NCI-H187 treated with DMSO at 0.1 percent for 48 hours (cell line): Measurements from ENCODE around the gene PLXNA2.

ENCODE experiments used
- DNase-seq: peaks from one replicate; lab custom pipeline; 2025; lab: John Stamatoyannopoulos, UW

PLXNA2 gene

DNA sequence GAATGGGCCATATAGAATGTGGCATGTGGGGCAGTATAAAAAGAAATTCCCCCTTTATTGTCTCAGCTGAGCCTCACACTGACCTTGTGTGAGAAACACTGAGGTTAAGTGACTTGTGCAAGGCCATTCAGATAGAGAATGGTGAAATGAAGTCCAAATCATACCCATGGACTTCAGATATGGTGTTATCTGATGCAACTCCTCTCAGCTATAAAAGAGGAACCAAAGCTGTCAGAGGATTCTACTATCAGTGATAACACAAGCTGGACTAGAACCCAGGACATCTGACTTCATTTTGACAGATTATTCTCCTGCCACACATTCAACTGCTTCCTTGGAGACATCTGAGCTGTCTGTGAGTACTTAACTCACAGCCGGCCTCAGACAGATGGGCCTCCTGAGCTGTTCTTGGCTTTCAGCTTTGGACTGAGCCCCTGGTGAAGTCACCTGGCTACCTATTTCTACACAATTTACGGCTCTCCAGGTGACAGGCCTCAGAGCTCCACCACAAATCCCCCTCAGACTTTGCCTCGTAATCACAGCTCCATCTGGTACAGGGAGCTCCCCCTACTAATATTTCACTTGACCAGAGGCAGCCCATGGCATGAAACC, 104.6 kb downstream of the PLXNA2 start:
- no peak for DNase-seq

DNA sequence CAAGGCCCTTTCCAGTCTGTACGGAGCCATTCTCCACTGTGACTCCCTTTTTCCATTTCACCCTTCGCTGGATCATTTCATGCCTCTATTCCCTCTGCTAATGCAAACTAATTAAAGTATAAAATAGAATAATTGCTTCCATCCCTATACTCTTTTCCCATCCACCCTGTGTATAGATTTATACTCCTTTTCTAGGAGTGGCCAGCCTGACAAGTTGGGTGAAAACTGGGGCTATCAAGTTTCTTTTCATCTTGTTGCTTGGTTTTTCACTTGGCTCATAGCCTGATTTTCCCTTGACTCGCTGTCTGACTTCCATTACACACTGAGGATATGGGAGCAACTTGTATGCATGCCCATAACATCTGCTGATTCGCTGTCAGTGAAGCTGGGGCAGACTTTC, 107.0 kb downstream of the PLXNA2 start:
- no peak for DNase-seq

DNA sequence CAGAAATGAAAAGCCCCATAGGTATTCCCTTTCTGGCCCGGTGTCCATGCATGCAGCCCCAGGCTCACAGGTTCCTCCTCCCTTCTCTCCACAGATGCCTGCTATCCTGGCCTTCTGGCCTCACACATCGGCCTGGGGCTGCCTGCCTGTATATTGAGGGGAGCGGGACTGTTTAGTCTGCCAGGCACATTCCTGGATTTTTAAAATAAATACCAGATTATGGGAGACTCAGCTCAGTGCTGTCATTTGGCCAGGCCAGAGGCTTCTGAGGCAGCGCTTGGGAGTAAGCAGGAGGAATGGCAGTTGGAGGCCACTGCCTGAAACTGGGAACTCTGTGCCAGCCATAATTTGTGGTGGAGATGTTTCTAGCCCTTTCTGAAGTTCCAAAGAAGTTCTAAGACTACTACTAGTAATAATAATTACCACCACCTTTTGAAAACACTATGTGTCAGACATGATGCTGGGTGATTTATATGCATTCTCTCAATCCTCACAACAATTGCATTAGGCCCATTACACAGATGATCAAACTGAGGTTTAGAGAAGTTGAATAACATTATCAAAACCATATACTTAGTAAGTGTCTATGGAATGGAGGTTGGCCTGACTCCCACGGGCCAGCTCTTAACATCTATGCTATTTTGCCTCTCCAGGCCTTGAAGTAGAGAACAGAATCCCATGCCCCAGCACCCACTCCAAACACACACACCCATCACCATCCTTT, 107.6 kb downstream of the PLXNA2 start:
- DNase-seq: no peak

DNA sequence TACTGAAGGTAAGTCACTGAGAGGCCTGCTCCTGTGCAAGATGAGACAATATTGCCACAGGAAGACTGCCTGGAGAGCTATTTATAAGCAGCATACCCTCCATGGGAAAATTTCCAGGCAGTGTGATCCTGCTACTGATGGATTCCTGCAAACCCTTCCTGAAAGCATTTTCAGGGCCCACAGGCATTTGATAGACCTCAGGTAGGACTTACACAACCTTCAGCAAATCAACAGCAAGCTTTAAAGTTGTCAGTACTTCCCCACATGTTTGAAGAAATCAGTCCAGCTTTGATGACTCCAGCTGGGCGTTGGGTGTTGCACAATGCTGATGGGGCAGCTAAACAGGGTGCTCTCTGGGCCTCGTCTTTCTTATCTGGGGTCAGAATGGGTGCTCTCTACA, 108.8 kb downstream of the PLXNA2 start:
- no peak for DNase-seq

DNA sequence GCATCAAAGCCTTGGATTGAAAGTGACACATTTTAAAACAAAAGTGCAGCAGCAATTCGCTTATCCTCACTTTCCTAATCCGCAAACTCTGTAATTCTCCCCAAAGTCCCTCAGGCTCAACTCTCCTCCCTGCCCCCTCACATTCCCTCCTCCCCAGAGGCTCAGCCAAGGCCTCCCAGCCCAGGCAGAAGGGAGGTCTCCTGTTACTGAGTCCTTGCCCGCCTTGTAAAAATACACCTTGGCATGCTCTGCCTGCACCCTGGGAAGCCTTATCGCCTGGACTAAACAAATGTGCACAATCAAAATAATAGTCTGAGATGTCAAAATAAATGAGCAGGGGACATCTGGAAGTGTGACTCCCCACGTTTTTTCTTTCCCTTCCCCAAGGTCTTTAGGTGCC, 109.7 kb downstream of the PLXNA2 start:
- no peak for DNase-seq

DNA sequence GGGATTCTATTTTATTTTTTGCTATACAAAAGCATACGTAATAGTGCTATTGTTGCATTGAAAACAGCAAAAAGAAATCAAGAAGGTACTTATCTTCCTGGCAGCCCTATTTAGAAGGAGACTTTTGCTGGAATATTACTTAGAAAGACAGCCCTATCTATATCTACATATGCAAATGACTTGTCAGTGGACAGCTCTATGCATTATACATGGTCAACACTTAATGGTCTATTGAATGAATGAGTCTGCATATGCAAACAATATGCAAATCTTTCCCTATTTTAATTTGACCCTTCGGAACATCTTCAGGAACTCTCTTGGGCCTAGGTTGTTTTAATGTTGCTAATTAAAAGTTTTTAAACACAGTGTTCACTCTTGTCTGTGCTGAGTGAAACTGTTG, 110.8 kb downstream of the PLXNA2 start:
- DNase-seq: no peak

DNA sequence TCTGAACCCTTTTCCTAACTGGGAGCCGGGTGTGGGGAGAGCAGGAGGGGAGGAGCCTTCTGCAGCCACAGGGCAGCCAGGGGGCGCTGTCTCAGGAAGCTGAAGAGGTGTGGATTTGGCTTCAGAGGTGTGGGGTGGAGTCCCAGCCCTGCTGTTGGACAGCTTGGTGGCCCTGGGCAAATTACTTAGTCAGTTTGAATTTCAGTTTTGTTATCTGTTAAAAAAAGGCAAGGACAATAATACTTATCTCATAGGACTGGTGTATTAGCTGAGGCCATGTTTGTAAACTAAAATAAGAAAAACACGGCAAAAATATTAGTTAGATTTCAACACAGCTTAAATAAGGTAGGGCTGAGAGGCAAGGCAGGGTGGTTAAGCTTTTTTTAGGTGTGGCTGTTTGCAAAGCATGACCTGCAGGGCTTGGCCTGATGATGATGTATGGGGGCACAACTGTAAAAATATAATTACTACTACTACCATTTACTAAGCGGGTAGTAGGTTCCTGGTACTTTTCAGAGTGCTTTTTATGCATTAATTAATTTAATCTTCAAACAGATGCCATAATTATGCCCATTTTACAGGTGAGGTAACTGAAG, 111.8 kb downstream of the PLXNA2 start:
- no peak for DNase-seq

DNA sequence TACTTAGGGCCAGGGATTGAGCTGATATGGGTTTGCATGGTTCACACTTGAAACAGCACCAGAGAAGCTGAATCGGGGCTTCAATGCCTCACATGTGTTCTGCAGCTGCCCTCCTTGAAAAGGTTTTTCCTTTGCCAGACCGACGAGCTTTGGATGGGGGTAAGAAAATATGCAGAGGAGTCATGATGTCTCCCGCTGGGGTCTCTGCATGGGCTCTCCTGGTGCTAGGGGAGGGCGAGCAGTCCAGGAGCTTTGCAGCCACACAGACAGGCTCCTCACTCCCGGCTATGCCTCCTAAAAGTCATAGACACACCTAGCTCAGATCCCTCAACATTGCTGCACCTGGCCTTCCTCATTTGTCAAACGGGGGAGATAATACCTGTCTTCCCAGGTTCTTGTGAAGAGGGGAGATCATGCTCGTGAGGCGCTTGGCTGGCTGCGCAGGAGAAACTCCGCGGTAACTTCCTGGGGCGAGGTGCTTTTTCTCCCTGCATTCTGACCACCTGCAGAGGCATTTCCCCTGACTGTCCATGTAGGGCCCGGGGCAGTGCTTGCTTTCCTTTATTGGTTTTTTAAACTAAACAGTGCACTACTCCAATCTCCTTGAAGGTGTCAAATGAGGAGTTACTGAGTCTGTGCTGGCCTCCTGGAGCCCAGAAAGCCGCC, 112.4 kb downstream of the PLXNA2 start:
- no peak for DNase-seq

DNA sequence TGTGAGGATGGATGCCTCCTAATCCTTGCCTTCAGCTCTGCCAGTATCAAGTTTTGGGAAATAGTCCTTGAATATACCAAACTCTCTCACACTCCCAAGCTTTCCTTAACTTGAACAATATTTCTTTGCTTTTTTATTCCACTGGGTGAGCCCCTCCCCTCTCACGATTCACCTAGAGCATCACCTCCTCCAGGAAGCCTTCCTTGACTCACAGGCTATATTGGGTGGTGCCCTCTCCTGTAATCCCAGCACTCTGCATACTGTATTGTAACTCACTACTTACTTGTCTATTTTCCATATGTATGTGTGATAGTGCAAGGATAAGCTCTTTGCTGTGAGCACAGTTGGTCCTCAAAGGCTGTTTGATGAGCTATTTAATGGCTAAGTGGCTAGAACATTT, 114.7 kb downstream of the PLXNA2 start:
- DNase-seq: no peak

DNA sequence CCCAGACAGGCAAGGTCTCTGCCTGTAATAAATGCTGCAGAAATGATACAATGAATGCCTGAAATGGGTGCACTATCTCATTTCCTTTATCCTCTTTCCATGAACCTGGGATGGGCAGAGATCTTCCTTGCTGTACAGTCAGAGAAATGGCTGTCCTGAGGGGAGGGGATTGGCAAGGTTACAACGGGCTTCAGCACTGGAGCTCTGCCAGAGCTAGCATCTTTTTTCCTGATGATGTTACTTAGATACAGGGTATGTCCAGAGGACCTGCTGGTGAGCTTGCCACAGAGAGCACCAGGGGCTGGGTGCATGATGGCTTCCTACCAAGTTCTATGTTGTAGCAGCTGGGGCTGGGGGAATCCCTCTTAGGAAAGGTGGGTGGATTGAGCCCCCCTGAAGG, 115.1 kb downstream of the PLXNA2 start:
- no peak for DNase-seq

DNA sequence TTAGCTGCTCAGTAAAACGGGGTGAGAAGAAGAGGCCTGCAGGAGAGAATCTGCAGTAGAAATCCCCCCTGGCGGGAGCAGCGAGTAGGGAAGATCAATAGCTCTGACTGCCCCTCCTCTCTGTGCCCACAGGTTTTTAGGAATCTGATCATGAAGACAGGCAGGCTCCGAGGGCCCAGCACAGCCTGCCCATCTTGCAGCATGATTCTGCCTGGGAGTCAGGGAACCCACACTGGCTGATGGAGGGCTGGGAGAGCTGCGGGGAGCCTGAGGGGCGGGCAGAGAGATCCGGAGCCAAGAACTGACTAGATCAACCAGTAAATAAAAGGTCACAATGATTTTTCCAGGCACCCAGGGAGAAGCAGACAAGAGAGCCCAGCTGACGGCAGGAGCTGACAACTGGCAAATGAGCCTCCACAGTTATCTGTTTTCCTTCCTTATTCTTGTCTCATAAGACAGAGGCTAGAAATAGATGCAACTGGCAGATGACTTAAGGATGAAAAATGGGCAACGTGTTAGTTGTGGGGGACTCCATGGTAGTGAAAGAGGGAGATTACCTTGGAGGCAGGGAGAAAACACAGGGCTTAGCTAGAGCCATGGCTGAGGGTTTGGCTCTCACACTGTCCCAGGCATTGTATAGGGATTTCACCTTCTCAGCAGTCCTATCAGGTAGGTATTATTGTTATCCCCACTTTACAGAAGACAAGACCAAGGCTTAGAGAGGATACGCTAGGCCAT, 116.2 kb downstream of the PLXNA2 start:
- DNase-seq: no peak

DNA sequence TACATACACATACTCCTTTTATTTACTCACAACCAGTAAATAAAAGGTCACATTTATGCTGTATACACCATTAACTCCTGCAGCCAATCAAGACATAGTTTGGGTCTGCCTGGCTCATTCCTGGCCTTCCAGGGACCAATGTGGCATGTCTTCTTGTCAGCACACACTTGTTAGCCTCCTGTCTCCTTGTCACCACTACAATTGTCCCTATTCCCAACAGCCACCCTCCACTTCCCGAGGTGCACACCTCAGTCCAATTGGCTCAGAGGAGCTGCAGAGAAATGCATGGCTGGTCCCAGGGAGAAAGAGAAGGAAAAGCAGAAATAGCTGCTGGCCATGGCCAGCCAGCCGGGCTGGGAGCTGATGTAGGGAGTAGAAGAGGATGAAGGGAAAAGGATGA, 116.9 kb downstream of the PLXNA2 start:
- no peak for DNase-seq

DNA sequence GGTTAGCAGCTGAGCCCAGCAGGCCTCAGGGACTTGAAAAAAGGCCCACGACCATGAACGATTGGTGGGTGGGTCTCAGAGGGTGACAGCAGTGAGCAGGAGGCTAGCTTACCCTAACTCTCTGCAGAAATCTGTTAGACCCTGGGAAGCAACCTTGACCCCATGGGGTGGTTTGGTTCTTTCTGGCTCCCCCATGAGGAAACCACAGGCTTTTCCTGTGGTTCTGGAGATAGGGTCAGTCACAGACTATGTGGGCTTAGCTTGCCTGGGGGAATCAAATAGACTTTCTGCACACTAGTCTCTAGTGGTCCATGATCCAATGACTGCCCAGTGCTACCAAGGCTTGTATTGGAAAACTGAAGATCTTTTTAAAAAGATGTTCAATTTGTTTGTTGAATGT, 118.1 kb downstream of the PLXNA2 start:
- DNase-seq: no peak

DNA sequence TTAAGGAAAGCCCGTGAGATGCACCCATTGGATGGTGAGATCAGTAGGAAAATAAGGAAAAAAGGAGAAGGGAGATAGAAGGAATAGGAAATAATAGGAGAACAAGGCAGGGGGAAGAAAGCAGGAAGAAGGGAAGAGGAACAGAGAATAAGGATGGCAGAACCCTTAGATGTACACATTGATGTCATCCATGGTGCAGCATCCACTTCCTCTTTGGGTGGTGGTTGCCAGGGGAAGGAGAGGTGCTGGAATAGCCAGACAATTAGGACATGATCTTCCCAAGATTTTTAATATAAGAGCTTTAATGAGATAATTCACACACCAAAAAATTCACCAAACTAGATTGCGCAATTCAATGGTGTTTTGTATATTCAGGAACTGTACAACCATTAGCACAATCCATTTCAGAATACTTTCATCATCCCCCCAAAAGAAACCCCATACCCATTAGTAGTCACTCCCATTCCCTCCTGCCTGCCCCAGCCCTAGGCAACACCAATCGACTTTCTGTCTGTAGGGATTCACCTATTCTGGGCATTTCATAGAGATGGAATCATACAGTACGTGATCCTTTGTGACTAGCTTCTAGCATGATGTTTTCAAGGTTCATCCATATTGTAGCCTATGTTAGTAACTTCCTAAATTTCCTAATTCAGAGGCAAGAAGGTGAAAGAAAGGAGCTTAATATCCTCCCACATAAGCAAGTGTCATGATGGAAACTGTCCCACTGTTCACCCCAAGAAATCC, 121.4 kb downstream of the PLXNA2 start:
- no peak for DNase-seq

DNA sequence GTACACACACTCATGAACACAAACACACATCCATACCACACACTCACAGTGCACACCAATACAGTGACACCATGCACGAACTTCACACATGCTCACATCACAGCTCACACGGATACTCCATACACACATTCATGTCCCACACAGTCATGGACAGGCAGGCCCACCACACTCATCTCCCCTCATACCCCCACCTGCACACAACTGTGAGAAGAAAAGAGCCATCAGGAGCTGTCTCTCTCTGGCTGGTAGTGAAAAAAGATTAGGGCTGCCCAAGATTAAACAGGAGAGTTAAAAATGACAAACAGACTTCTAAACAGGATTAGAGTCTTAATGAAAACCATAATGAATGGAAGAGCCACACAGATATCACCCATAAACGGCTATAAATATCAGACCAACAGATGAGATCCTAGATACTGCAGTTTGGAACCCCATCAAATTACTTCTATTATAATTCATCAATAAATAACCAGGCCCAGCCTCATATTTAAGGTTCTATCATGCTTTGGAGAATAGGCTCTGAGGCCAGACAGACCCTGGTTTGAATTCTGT, 122.3 kb downstream of the PLXNA2 start:
- no peak for DNase-seq

DNA sequence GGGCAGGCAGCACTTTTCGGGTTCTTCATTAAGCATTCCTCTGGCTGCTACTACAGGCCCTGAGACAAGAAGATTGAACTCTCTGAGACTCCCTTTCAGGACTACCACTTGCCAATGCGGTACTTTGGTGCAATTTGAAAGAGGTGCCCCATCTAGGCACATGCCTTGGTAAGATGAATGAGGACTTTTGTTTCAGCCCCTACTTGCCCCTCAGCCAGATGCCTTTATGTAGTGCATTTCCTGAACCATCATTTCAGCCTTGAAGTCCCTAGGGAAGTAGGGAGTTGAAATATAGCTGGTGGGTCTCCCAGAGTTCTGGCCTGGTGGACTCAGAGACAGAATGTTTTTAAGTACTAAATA, 123.8 kb downstream of the PLXNA2 start:
- no peak for DNase-seq

DNA sequence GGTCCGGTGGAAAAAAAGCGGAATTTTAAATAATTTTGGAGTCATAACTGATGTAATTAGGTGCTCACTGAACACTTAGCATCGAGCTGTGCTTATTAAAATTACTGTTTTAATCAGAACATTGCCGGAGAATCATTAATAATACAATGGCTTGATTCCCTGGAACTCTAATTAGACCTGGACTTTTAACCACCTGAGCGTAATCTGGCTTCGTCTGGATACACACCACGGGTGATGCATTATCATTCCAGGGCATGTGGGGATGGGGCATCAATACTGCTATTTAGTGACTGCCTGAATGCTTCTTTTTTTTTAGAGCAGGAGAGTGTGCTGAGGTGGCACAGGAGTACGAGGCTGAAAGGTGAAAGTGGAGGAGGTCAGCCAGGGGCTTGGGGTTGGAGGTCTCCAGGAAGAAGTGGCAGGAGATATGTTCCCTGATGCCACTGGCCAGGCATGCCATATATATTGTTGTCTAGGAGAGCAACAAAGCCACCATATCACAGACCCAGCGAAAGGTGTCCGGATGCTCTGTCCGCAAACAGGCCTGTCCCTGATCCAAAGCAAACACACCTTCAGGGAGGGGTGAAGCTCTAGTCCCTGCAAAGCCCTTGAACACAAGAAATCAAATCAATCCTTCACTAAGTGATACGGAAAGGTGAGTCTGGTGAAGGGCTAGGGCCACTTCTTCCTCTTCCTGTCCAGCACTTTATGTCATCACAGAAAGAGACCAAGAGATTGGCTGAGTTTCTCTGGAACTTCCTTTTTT, 125.2 kb downstream of the PLXNA2 start:
- DNase-seq: no peak

DNA sequence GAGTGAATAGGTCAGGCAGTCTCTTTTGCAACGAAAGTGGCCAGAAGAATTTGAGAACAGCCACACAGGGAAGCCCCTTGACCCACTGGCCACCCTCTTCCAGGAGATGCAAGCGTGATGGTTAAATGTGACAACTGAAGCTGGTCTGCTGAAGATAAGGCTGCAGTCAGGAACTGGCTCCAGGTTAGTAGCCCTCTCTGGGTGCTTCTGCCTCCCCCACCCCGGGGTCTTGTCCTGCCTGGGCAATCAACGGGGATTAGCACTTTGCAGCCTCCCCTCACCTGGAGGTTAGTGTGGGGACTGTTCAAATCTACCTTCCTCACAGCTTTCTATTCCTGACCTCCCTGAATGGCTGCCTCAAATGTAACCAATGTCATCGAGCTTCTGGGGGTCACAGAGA, 125.9 kb downstream of the PLXNA2 start:
- no peak for DNase-seq

DNA sequence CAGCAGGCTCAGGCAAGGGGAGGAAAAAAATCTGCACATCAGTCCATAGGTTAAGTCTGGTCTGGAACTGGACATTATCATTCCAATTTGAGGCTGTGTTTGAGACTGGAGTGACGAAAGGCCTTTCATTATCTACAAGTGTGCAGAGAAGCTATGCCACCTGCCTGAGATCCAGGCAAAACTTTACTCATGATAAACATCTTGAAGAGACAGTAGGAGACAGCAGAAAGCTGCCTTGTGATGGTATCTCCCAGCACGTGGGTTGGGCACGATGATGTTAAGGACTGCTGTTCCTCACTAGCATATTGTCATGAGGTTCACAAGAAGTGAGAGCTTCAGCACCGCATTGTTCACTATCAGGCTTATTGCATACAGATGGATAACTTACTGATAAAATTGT, 126.4 kb downstream of the PLXNA2 start:
- no peak for DNase-seq

DNA sequence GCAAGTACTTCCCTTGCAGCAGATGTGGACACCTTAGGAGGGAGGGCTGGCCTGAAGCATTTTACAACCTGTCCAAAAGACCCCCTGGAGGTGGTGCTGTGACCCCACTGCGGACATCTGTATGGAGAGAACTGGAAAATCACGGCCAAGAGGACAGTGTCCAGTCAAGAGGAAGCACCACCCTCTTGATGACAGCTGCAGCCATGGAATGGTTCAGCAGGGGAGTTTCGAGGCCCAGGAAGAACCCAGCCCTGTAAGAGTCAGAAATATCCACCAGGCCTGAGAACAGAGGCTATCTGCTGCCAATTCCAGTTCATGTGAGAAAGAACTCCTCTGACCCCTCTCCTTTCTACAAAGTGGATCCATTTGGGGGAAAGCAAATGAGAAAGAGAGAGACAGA, 126.8 kb downstream of the PLXNA2 start:
- no peak for DNase-seq
